Osteocyte (in vitro differentiated cells): Measurements from ENCODE around the gene TPSG1. TPM values are rescaled to one million over a fixed set of nuclear protein-coding genes. Genes with fewer than 3 reads are reported as not detected.
"Not testable (repeated sequence)": the region's sequence is repeated elsewhere in the genome, so short reads cannot be mapped to it uniquely, and the experiment has no call there.

Source experiments
- DNase-seq: peaks from one replicate; pipeline ENCODE4 v3.0.0; 2021; ENCODE audit warnings: mixed read lengths; ENCODE audit not compliant: unreplicated experiment; ENCODE audit errors: extremely low spot score
- H3K27ac Mint-ChIP-seq: one replicate; pipeline ENCODE4 v1.8.0; 2021; ENCODE audit warnings: mild to moderate bottlenecking, mixed read lengths; ENCODE audit not compliant: unreplicated experiment
- H3K27me3 Mint-ChIP-seq: one replicate; pipeline ENCODE4 v1.8.0; 2021; ENCODE audit warnings: mixed read lengths; ENCODE audit not compliant: unreplicated experiment
- H3K36me3 Mint-ChIP-seq: one replicate; pipeline ENCODE4 v1.8.0; 2021; ENCODE audit warnings: mixed read lengths; ENCODE audit not compliant: unreplicated experiment
- H3K4me1 Mint-ChIP-seq: one replicate; pipeline ENCODE4 v1.8.0; 2021; ENCODE audit warnings: mixed read lengths; ENCODE audit not compliant: unreplicated experiment
- H3K4me3 Mint-ChIP-seq: one replicate; pipeline ENCODE4 v1.8.0; 2021; ENCODE audit warnings: mild to moderate bottlenecking, moderate library complexity, mixed read lengths; ENCODE audit not compliant: unreplicated experiment
- H3K9me3 Mint-ChIP-seq: one replicate; pipeline ENCODE4 v1.8.0; 2021; ENCODE audit warnings: mixed read lengths; ENCODE audit not compliant: unreplicated experiment
- CTCF ChIP-seq: fragments of 200-600 bp; sonication (generic); IDR thresholded peaks from 2 replicates; pipeline ENCODE4 v1.5.0; 2021; ENCODE audit warnings: antibody characterized with exemption, mild to moderate bottlenecking, moderate library complexity
- total RNA-seq: library from RNA; stranded (reverse); gene quantifications from 2 replicates; pipeline ENCODE4 v1.2.1, GENCODE V29; 2021

The TPSG1 gene
- total RNA-seq, 1 donor from 2014 or later: not detected

- Mint-ChIP-seq H3K4me1 (no peaks in the 10 kb centered on the region), H3K27ac (no peak overlapping the region), H3K4me3 (no peak overlapping the region), H3K36me3 (no peaks in the 10 kb centered on the region), H3K27me3 (no peaks in the 10 kb centered on the region), H3K9me3 (no peaks in the 10 kb centered on the region)
- DNase-seq: no peak
- TF ChIP-seq CTCF: no peak
Observed at GRCh38 chr16:1237990-1238389, 12.9 kb upstream of the TPSG1 start.

GRCh38 chr16:1236659-1237058 lies 11.6 kb upstream of the TPSG1 start:
- H3K4me1 Mint-ChIP-seq, H3K9me3 Mint-ChIP-seq, H3K27ac Mint-ChIP-seq, H3K4me3 Mint-ChIP-seq, H3K36me3 Mint-ChIP-seq, H3K27me3 Mint-ChIP-seq, DNase-seq: not testable (repeated sequence)

GRCh38 chr16:1232049-1232748 lies 7.1 kb upstream of the TPSG1 start:
- not testable (repeated sequence) for H3K27ac Mint-ChIP-seq, H3K9me3 Mint-ChIP-seq, H3K27me3 Mint-ChIP-seq, H3K36me3 Mint-ChIP-seq, H3K4me1 Mint-ChIP-seq, H3K4me3 Mint-ChIP-seq, DNase-seq

- H3K9me3 Mint-ChIP-seq, H3K4me1 Mint-ChIP-seq, H3K36me3 Mint-ChIP-seq, DNase-seq, H3K27ac Mint-ChIP-seq, H3K27me3 Mint-ChIP-seq, H3K4me3 Mint-ChIP-seq: not testable (repeated sequence)
Observed at GRCh38 chr16:1231301-1231700, 6.2 kb upstream of the TPSG1 start.

- not testable (repeated sequence) for H3K9me3 Mint-ChIP-seq, H3K27ac Mint-ChIP-seq, H3K4me1 Mint-ChIP-seq, H3K36me3 Mint-ChIP-seq, DNase-seq, H3K4me3 Mint-ChIP-seq, H3K27me3 Mint-ChIP-seq
Observed at GRCh38 chr16:1230471-1231212, 5.6 kb upstream of the TPSG1 start.

GRCh38 chr16:1230084-1230470 lies 5.0 kb upstream of the TPSG1 start, which contains the start of gene TPSB2:
TPSB2 (minus strand) TSS chr16:1230184; CDS start chr16:1229951, 233 bp downstream.
- not testable (repeated sequence) for H3K36me3 Mint-ChIP-seq, DNase-seq, H3K4me3 Mint-ChIP-seq, H3K27me3 Mint-ChIP-seq, H3K4me1 Mint-ChIP-seq, H3K27ac Mint-ChIP-seq, H3K9me3 Mint-ChIP-seq

GRCh38 chr16:1229476-1229875 lies 4.4 kb upstream of the TPSG1 start:
- DNase-seq, H3K27me3 Mint-ChIP-seq, H3K36me3 Mint-ChIP-seq, H3K4me3 Mint-ChIP-seq, H3K9me3 Mint-ChIP-seq, H3K27ac Mint-ChIP-seq, H3K4me1 Mint-ChIP-seq: not testable (repeated sequence)

GRCh38 chr16:1228227-1228626 lies 3.2 kb upstream of the TPSG1 start:
- not testable (repeated sequence) for H3K4me3 Mint-ChIP-seq, H3K27ac Mint-ChIP-seq

GRCh38 chr16:1226692-1227091 lies 1.6 kb upstream of the TPSG1 start:
- not testable (repeated sequence) for H3K9me3 Mint-ChIP-seq, H3K4me3 Mint-ChIP-seq, DNase-seq, H3K36me3 Mint-ChIP-seq, H3K27me3 Mint-ChIP-seq, H3K27ac Mint-ChIP-seq, H3K4me1 Mint-ChIP-seq

More at GRCh38 chr16:1228227-1228626, 3.2 kb upstream of the TPSG1 start:
- DNase-seq, H3K36me3 Mint-ChIP-seq, H3K4me1 Mint-ChIP-seq, H3K27me3 Mint-ChIP-seq, H3K9me3 Mint-ChIP-seq: not testable (repeated sequence)

GRCh38 chr16:1225728-1226311 lies 752 bp upstream of the TPSG1 start:
- not testable (repeated sequence) for DNase-seq, H3K4me3 Mint-ChIP-seq, H3K4me1 Mint-ChIP-seq, H3K27ac Mint-ChIP-seq, H3K9me3 Mint-ChIP-seq, H3K27me3 Mint-ChIP-seq, H3K36me3 Mint-ChIP-seq
